Gastroesophageal sphincter (tissue), 3 donors: ENCODE data around the gene PAPPA2.

Experiments used
- CTCF ChIP-seq, 4 experiments: fragments of 200-600 bp in 2 of 4; fragments of 450-650 bp in 2 of 4; sonication (generic) in 1 of 4; IDR thresholded peaks; one replicate each; pipeline ENCODE4 v1.5.1; 2017 to 2019; ENCODE audit warnings: antibody characterized with exemption in 4 of 4, mild to moderate bottlenecking in 2 of 4, moderate library complexity in 2 of 4
- POLR2A ChIP-seq, 2 donors: fragments of 450-650 bp; IDR thresholded peaks; one replicate each; pipeline ENCODE4 v1.6.1; 2017; ENCODE audit warnings: antibody characterized with exemption in 2 of 2, mild to moderate bottlenecking in 2 of 2, moderate library complexity in 1 of 2
- POLR2AphosphoS5 ChIP-seq: sonication (generic); formaldehyde crosslinking; IDR thresholded peaks from one replicate; pipeline ENCODE4 v1.6.1; 2017; ENCODE audit warnings: antibody characterized with exemption

GRCh38 chr1:176648556-176648955 lies 185.6 kb downstream of the PAPPA2 start:
- TF ChIP-seq CTCF (IDR thresholded peaks at IDR 0.05) (no peak), POLR2A (IDR thresholded peaks at IDR 0.05) (no peak), POLR2AphosphoS5 (no peak)
